OCI-LY7 (cell line): ENCODE results near the gene NAV2.

Experiments used
- EZH2phosphoT487 ChIP-seq: fragments of 200-600 bp; sonication (generic); IDR thresholded peaks from 2 replicates; pipeline ENCODE4 v1.6.1; 2018; ENCODE audit warnings: low read depth, borderline replicate concordance, mild to moderate bottlenecking, mixed run types, antibody characterized with exemption, low read length, moderate library complexity, mixed read lengths
- TF ChIP-seq, protein P1 (sequence below): fragments of 200-600 bp; sonication (generic); conservative IDR thresholded peaks from 2 replicates; pipeline ENCODE4 v1.5.1; 2014; ENCODE audit warnings: mild to moderate bottlenecking, antibody characterized with exemption, low read length, moderate library complexity, mixed read lengths

DNA sequence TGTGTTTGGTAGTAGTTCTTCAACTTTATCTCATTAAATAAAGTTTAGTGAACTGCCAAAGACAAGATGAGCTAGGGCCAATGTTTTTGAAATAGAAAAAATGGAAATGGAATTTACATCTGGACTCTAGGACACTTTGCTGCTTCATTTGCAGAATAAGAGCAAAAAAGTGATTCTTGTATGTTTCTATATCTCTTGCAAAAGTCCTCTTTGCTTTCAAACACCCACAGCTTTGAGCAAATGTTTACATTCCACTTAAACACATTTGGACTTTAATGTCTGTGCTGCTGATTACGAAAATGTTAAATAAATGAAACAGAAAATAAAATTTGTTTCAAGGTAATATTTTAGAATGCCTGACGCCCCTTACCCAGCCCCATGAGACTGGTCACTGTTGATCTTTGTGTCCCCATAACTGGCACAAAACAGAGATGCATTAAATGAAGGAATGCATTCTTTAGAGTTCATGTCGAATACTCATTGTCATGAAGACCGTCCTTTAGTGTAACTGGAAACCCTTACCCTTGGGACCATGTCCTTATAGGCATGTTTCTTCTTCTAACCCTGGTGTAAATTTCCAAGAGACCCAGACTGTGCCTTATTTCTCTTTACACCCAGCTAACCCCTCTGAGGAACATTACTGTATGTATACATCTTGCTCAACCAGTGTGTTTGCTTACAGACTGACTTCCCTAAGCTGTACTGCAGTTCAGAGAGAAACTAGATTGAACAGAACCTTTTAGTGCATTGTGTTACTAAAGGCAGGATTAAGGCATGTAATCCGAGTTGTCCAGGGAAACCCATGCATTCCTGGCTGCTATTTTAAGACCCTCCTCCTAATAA lies 199.7 kb downstream of the NAV2 start:
- TF ChIP-seq, protein P1, sequence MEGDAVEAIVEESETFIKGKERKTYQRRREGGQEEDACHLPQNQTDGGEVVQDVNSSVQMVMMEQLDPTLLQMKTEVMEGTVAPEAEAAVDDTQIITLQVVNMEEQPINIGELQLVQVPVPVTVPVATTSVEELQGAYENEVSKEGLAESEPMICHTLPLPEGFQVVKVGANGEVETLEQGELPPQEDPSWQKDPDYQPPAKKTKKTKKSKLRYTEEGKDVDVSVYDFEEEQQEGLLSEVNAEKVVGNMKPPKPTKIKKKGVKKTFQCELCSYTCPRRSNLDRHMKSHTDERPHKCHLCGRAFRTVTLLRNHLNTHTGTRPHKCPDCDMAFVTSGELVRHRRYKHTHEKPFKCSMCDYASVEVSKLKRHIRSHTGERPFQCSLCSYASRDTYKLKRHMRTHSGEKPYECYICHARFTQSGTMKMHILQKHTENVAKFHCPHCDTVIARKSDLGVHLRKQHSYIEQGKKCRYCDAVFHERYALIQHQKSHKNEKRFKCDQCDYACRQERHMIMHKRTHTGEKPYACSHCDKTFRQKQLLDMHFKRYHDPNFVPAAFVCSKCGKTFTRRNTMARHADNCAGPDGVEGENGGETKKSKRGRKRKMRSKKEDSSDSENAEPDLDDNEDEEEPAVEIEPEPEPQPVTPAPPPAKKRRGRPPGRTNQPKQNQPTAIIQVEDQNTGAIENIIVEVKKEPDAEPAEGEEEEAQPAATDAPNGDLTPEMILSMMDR, result no peak
- TF ChIP-seq EZH2phosphoT487, result no peak
